AG08395 (cell line): Measurements from ENCODE around the gene GPR183.

ENCODE experiments used
- DNase-seq: peaks from one replicate; pipeline ENCODE4 v3.0.0; 2012; ENCODE audit warnings: mixed read lengths, low spot score

Gene GPR183, protein sequence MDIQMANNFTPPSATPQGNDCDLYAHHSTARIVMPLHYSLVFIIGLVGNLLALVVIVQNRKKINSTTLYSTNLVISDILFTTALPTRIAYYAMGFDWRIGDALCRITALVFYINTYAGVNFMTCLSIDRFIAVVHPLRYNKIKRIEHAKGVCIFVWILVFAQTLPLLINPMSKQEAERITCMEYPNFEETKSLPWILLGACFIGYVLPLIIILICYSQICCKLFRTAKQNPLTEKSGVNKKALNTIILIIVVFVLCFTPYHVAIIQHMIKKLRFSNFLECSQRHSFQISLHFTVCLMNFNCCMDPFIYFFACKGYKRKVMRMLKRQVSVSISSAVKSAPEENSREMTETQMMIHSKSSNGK

DNA sequence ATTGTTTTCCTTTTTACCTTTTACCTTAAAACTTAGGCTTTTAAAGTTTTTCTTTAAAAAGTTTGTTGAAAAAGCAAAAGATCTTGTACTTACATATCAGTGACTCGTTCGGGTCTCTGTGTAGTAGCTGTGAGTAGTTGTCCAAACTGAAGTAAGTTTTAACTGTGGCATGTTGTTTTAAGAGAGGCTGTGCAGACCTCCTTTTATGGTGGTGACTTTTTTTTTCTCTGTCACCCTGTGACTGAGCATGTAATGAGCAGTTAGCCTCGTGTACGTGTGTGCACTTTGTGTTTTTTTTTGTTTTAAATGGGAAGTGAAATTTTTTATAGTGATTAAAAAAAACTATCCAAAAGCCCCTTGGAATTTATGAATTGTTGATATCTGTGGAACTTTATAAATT lies at the start of gene GPR183:
TSS of gene GPR183 (minus strand) at position 153 of the 400 bp plus-strand sequence. CDS start 11,254 bp downstream, outside the sequence.
- DNase-seq = no peak

GRCh38 chr13:99356262-99357091 lies 49.3 kb upstream of the GPR183 start:
- DNase-seq = peak; percentile 65

DNA sequence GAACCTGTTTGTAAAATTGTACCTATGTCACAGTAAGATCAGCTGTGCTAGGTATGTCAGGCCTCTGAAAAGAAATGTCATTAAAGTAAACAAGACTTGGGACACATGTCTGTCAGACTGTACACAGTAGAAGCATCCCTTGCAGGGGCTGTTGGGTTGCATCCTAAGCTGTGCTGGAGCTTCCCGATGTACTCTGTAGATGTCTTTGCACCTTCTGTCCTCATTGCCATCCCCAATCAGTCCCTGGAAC lies 48.7 kb upstream of the GPR183 start:
- DNase-seq = no peak

GRCh38 chr13:99355267-99356011 lies 48.2 kb upstream of the GPR183 start:
- no peak for DNase-seq

DNA sequence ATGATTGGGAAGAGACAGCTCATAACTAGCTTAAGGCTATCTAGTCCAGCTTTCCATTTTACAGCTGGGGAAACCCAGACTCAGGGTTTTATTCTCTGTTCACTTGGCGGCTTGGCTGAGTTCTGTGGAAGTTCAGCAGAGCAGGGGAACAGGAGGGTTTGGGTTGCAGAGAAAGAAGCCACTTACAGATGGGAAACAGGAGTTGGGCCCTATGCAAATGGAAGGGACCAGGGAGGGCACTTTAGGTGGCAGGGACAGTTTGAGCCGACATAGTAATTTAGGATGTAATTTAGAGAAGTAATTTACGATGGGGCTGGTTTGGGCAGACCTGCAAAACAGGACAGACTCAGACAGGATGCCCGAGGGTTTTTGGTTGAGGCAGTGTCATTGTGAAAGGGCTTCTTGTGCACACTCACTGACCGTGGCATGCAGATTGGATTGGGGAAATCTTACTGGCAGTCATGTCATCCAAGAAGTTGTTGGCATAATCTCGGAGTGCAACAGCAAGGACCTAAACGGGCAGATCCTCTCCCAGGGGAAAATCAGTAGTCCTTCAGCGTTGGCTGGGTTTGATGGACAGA lies 47.3 kb upstream of the GPR183 start:
- DNase-seq = no peak

DNA sequence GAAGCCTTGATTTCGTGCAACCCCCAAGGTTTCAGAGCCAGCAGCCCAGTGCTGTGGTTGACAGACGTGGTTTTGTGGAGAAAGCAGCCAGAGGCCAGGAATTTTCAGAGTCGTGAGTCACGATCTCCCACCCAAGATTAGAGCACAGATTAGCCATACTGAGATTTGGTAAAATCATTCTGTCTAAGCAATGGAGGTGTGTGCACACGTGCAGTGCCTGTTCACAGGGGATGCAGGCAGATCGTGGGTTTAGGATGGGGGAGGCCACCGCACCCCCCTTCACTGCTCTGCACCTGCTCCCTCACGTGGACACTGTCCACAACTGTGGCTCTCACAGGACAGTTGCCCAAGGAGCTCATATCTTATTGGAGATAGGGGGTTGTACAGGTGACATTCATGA lies 46.6 kb upstream of the GPR183 start:
- DNase-seq = no peak

- no peak for DNase-seq
Measured at GRCh38 chr13:99353246-99353600, 46.0 kb upstream of the GPR183 start.

- DNase-seq = no peak
Measured at GRCh38 chr13:99352351-99353245, 45.4 kb upstream of the GPR183 start.

- DNase-seq = no peak
Measured at GRCh38 chr13:99351772-99352171, 44.6 kb upstream of the GPR183 start.

DNA sequence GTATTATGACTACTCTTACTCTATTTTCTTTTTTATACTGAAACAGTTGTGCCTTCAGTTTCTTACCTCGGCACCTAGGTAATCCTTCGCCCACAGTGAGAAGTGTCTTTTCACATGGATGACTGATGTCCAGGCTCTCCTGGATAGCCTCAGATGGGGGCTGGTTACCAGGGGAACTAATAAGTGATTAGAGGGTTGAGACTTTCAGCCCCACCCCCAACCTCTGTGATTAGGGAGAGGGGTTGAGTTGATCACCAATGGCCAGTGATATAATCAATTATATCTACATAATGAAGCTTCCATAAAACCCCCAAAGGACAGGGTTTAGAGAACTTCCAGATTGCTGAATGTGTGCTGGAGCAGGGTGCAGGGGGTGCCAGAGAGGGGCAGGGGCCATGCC lies 43.0 kb upstream of the GPR183 start:
- DNase-seq = no peak

DNA sequence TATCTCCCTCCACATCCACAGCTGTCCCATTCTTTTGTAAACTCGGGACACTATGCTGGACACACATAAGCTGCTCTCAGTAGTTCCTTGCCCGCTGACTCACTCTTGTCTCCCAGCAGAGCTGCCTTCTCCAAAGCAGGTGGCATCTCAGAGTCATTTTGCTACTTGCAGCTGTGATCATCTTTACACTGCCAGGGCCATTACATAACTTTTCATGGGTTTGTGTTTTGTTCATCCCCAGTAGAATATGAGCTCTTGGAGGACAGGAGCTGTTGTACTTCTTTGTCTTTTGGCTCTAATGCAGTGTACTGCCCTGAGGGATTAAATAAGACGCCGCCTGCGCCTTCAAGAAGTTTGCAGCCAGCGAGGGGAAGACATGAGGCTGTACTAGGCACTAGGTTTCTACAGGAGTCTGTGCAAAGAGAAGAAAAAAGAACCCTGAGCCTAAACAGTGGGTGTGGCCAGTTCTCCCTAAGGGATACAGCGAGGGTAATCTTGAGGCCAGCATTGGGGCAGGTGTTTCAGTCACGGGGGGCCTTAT lies 40.8 kb upstream of the GPR183 start:
- no peak for DNase-seq

- no peak for DNase-seq
Measured at GRCh38 chr13:99347335-99347878, 40.2 kb upstream of the GPR183 start.

DNA sequence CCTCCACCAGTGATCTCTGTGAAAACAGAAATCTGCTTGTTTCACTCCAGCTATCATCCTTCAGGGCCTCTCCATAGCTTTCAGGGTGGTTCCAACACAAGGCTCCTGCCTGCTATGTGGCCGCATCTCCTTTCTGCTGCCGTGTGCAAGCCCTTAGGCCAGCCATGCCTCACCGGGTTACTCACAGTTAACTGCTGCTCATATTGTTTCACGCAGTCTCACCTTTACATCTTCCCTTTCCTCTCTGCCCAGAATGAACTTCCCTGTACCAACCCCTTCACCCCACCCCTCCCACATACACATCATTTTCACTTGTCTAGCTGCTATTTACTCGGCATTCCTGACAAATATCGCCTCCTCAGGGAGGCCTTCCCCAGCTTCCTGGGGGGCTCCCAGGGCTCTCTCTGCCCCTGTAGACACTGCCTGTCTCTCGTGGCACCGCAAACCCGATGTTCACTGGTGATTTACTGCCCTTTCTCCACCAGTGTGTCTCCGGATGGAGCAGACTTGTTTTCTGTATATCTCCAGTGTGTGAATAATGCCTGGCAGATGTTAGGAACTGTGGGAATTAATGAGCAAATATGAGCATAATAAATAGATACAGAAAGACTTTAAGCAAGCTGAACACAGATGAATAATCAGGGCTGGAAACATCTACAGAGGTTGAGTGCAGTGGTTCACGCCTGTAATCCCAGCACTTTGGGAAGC lies 39.3 kb upstream of the GPR183 start:
- peak; percentile 29 for DNase-seq

GRCh38 chr13:99345345-99345744 lies 38.1 kb upstream of the GPR183 start:
- no peak for DNase-seq

DNA sequence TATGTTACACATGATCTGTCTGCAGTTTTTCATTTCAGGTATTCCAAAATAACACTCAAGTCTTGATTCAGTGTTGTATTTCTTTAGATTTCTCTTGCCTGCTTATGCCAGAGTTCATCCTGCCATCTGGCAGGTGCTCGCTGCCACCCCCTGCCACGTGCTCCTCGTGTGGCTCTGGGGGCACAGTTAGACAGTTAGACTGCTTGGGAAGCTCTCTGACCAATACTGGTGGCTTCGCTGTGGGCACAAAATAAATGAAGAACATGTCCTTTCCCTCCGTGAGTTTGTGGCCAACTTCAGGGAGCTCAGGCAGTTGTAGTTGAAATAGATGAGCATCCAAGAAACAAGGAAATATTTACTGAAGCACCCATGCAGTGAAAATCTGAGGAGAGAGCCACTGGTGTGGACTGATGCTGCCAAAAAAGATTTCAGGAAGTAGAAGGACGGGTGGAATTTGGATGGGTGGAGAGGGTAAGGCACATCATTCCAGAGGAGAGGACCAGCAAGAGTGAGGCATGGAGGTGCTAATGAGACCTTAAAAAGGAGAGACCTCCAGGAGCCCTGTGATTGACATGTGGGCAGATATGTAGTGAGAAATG lies 37.5 kb upstream of the GPR183 start:
- no peak for DNase-seq

GRCh38 chr13:99342723-99343315 lies 35.6 kb upstream of the GPR183 start:
- DNase-seq = no peak

DNA sequence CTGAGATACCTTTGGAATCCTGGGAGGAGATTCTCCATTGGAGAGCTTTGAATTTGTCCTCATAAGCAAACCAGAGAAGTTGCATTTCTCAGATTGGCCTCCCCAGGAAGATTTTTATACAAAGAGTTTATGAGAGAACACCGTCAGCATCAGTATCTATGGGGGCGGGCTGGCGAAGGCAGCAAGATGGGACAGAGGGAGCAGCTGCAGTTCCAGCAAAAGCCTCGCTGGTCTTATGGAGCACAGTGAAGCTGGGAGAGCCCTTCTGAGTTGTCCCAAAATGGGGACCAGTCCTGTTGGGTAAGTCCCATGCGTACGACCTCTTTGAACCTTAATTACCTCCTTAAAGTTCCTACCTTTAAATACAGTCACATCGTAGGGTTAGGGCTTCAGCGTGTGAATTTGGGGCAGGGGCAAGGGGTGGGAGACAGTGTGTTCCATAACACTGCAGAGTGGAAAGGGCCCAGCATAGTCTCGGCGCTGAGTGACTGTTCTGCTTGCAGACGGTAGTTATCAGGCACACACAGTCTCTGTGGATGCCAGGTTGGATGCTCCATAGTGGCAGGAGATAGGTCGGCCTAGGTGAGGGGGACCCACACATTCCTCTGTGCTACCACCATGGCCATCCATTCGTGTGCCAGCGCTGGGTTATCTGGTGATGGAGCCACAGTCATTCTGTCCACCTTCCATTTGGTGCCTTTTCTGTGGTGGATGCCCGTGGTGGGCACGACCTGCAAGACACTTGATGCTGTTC lies 34.9 kb upstream of the GPR183 start:
- DNase-seq = no peak

GRCh38 chr13:99340638-99341037 lies 33.4 kb upstream of the GPR183 start:
- DNase-seq = no peak
